Stomach (tissue), 9 donors: ENCODE measurements around the gene PRKCE. TPM values are rescaled to one million over a fixed set of nuclear protein-coding genes. Genes with fewer than 3 reads are reported as not detected.

Experiments used
- DNase-seq, 2 donors: peaks; one replicate each; pipeline versions ENCODE4 v3.0.0 to v3.0.0-alpha.2; 2013 to 2019
- H3K27ac ChIP-seq, 5 donors: fragments of 200-600 bp in 4 of 5; sonication (generic) in 4 of 5; one replicate each; pipeline ENCODE4 v1.5.1; 2013 to 2019; ENCODE audit warnings: mild to moderate bottlenecking in 1 of 5, moderate library complexity in 1 of 5
- H3K27me3 ChIP-seq, 3 donors: fragments of 200-600 bp; sonication (generic); one replicate each; pipeline ENCODE4 v1.5.1; 2017 to 2019; ENCODE audit warnings: mixed run types in 1 of 3
- H3K36me3 ChIP-seq, 4 donors: fragments of 200-600 bp; sonication (generic); 1 replicate in 3 of 4; 2 replicates in 1 of 4; pipeline ENCODE4 v1.5.1; 2016 to 2019
- H3K4me1 ChIP-seq, 4 donors: fragments of 200-600 bp; sonication (generic); one replicate each; pipeline ENCODE4 v1.5.1; 2016 to 2019
- H3K4me3 ChIP-seq, 4 donors: fragments of 200-600 bp; sonication (generic) in 3 of 4; one replicate each; pipeline ENCODE4 v1.5.1; 2016 to 2019; ENCODE audit warnings: mild to moderate bottlenecking in 1 of 4
- H3K9me3 ChIP-seq, 4 donors: fragments of 200-600 bp; sonication (generic); one replicate each; pipeline ENCODE4 v1.5.1; 2016 to 2019
- EP300 ChIP-seq: sonication (generic); formaldehyde crosslinking; IDR thresholded peaks from one replicate; pipeline ENCODE4 v1.6.1; 2017; ENCODE audit warnings: antibody characterized with exemption
- POLR2A ChIP-seq, 4 donors: fragments of 450-650 bp; IDR thresholded peaks; one replicate each; pipeline ENCODE4 v1.6.1; 2016; ENCODE audit warnings: antibody characterized with exemption in 4 of 4, control low read depth in 2 of 4, mild to moderate bottlenecking in 1 of 4, moderate library complexity in 1 of 4
- POLR2AphosphoS5 ChIP-seq, 3 donors: sonication (generic); formaldehyde crosslinking; IDR thresholded peaks; one replicate each; pipeline ENCODE4 v1.6.1; 2016; ENCODE audit warnings: antibody characterized with exemption in 3 of 3
- WGBS, 5 donors: extraction: QIAGEN DNeasy Blood & Tissue Kit in 3 of 5; methylation state at CpG; one replicate each; pipeline versions ENCODE4 v1.1.5 to v1.1.7; 2013 to 2018; 5-methylcytosine and 5-hydroxymethylcytosine counted together
- intact Hi-C: fragments of 100-400 bp; cut with DNase I; formaldehyde crosslinking; loops from one replicate; pipeline ENCODE4 v1.15.1; 2023; ENCODE audit warnings: low total_unique reads
- polyA plus RNA-seq, 3 donors: library from polyadenylated mRNA; stranded (reverse); fragments of 200-250 nt; gene quantifications; one replicate each; pipeline ENCODE4 v1.2.3, GENCODE V29; 2013
- total RNA-seq, 5 donors: library from RNA; depleted of rRNA; stranded (reverse); fragments of >200 nt; gene quantifications; one replicate each; pipeline versions ENCODE4 v1.1.0 to v1.2.3, GENCODE V29; 2014 to 2016
- TF ChIP-seq, protein P1 (sequence below), 7 experiments: fragments of 450-650 bp in 4 of 7; fragments of 200-600 bp in 3 of 7; sonication (generic) in 3 of 7; IDR thresholded peaks; one replicate each; pipeline ENCODE4 v1.5.1; 2016 to 2019; ENCODE audit warnings: antibody characterized with exemption in 7 of 7, control low read depth in 2 of 7, mild to moderate bottlenecking in 1 of 7
- donor health status: healthy with polysubstance abuse.
- donor health status: Bipolar disorder and iron deficiency.
- donor health status: healthy.

Gene PRKCE
- total and polyA plus RNA-seq, 8 donors, result 2.0 to 92.0 (median 10.0) TPM

- intact Hi-C loops, result no loop called here
- H3K4me3 ChIP-seq, result no peak overlapping the region
- peak overlapping the region in 1 of 5 donors; percentile 32 for H3K27ac ChIP-seq
- no peaks in the 10 kb centered on the region for H3K27me3 ChIP-seq
- H3K9me3 ChIP-seq, result no peaks in the 10 kb centered on the region
- no peaks in the 10 kb centered on the region for H3K36me3 ChIP-seq
- 92 to 96% (median 95%) methylated on average over 4 of the region's 4 CpGs for WGBS, 5 donors
- DNase-seq, result no peak
- TF ChIP-seq, protein P1, sequence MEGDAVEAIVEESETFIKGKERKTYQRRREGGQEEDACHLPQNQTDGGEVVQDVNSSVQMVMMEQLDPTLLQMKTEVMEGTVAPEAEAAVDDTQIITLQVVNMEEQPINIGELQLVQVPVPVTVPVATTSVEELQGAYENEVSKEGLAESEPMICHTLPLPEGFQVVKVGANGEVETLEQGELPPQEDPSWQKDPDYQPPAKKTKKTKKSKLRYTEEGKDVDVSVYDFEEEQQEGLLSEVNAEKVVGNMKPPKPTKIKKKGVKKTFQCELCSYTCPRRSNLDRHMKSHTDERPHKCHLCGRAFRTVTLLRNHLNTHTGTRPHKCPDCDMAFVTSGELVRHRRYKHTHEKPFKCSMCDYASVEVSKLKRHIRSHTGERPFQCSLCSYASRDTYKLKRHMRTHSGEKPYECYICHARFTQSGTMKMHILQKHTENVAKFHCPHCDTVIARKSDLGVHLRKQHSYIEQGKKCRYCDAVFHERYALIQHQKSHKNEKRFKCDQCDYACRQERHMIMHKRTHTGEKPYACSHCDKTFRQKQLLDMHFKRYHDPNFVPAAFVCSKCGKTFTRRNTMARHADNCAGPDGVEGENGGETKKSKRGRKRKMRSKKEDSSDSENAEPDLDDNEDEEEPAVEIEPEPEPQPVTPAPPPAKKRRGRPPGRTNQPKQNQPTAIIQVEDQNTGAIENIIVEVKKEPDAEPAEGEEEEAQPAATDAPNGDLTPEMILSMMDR (IDR thresholded peaks at IDR 0.05), result no peak
- TF ChIP-seq POLR2A (IDR thresholded peaks at IDR 0.05) (no peak), POLR2AphosphoS5 (IDR thresholded peaks at IDR 0.05) (no peak), EP300 (no peak)
- H3K4me1 ChIP-seq, result peaks cover 0 to 30% (median 10%) of the 10 kb centered on the region in 4 donors
Measured at GRCh38 chr2:45925026-45925425, 273.6 kb downstream of the PRKCE start.

GRCh38 chr2:45925636-45926366, 274.3 kb downstream of the PRKCE start:
- no peak for DNase-seq
- TF ChIP-seq, protein P1 (IDR thresholded peaks at IDR 0.05), result no peak
- no peak for TF ChIP-seq POLR2A (IDR thresholded peaks at IDR 0.05)
- TF ChIP-seq EP300, result no peak
- no peak for TF ChIP-seq POLR2AphosphoS5 (IDR thresholded peaks at IDR 0.05)
- Histone ChIP-seq H3K9me3 (no peaks in the 10 kb centered on the region), H3K27ac (peak overlapping the region in 1 of 5 donors; percentile 32), H3K27me3 (no peaks in the 10 kb centered on the region), H3K4me3 (no peak overlapping the region), H3K4me1 (peaks cover 0 to 35% (median 12%) of the 10 kb centered on the region in 4 donors), H3K36me3 (no peaks in the 10 kb centered on the region)
- intact Hi-C loops, result no loop called here
- 75 to 86% (median 80%) methylated on average over 8 of the region's 8 CpGs for WGBS, 5 donors

GRCh38 chr2:45928946-45929345, 277.5 kb downstream of the PRKCE start:
- no peaks in the 10 kb centered on the region for H3K36me3 ChIP-seq
- TF ChIP-seq EP300, result no peak
- TF ChIP-seq POLR2A (IDR thresholded peaks at IDR 0.05), result no peak
- TF ChIP-seq POLR2AphosphoS5 (IDR thresholded peaks at IDR 0.05), result no peak
- TF ChIP-seq, protein P1 (IDR thresholded peaks at IDR 0.05), result no peak
- DNase-seq, result no peak
- H3K4me3 ChIP-seq, result no peak overlapping the region
- intact Hi-C loops, result no loop called here
- WGBS, 5 donors, result 82 to 90% (median 86%) methylated on average over 10 of the region's 10 CpGs
- H3K4me1 ChIP-seq, result peaks cover 0 to 19% (median 11%) of the 10 kb centered on the region in 4 donors
- H3K27me3 ChIP-seq, result no peaks in the 10 kb centered on the region
- no peaks in the 10 kb centered on the region for H3K9me3 ChIP-seq
- no peak overlapping the region for H3K27ac ChIP-seq

DNA sequence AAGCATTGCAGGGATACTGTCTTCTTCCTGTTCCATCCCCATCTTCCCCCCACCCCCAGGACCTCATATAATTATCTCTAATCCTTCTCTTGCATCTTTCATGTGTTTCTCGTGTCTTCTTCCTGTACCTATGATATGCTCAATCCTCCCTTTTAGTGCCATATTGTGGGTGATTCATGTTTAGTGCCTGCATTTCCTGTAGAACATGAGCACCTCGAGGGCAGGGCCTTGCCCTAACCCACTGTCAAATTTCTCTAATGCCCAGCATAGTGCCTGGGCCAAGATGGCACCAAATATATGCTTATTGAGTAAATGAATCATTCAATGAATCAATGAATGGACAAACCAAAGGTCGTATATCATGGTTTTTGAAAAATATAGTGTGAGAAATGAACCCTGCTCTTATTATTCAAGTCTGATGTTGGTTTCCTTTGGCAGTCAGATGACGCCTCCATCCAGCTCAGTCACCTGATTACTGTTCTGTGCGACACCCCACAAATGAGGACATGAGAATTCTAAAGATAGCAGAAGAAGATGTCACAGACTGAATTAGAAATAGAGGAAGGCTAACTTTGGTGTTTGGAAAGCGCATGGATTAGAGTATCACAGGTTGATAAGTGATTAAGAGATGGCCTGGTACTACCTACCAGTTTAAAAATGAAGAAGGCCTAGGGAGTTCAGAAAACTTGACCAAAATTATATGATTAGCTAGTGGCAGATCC, 278.4 kb downstream of the PRKCE start:
- DNase-seq, result no peak
- 84 to 96% (median 90%) methylated on average over 6 of the region's 6 CpGs for WGBS, 5 donors
- Histone ChIP-seq H3K9me3 (no peaks in the 10 kb centered on the region), H3K4me1 (peaks cover 0 to 18% (median 9%) of the 10 kb centered on the region in 4 donors), H3K27ac (no peak overlapping the region), H3K27me3 (no peaks in the 10 kb centered on the region), H3K4me3 (no peak overlapping the region), H3K36me3 (no peaks in the 10 kb centered on the region)
- no peak for TF ChIP-seq POLR2AphosphoS5 (IDR thresholded peaks at IDR 0.05)
- TF ChIP-seq EP300, result no peak
- TF ChIP-seq, protein P1 (IDR thresholded peaks at IDR 0.05), result no peak
- TF ChIP-seq POLR2A (IDR thresholded peaks at IDR 0.05), result no peak
- intact Hi-C loops, result no loop called here
